NCI-H2029 (cell line): Measurements from ENCODE around the gene GIPC1.

Source experiments
- DNase-seq: peaks from one replicate; lab custom pipeline; 2025; lab: John Stamatoyannopoulos, UW

The GIPC1 gene

DNA sequence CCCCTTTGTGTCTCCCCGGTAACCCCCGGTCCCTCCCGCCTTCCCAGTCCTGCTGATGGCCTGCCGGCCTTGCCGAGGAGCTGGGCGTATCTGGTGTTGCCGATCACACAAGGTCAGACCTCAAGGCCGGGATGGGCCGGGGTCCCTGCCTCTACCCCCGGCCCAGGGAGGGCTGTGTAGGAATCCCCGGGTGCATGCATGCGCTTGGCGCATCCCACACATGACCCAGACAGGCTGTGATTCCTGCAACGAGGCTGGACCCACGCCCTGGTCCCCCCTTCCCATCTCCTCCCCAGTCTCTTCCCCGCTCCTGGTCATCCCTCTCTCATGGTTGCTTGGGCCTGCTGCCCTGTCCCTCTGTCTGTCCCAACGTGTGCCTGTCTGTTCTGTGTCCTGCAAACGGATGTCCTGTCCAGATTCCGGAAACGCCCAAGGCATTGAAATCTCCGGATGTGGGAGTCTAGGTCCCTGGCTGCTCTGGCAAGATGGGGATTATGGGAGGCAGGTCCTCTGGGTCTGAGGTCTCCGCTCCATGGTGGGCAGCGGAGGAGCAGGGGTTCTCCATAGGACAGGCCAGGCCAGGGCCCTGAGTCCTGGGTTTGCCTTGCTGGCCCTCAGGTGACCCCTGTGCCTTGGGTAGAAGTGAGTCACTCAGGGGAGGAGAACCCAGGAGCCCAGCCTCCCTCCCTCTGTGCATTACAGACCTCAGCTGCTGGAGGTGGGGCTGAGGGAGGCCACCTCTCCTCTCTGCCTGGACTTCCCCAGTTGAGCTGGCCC, 61.2 kb downstream of the GIPC1 start:
- DNase-seq: no peak

DNA sequence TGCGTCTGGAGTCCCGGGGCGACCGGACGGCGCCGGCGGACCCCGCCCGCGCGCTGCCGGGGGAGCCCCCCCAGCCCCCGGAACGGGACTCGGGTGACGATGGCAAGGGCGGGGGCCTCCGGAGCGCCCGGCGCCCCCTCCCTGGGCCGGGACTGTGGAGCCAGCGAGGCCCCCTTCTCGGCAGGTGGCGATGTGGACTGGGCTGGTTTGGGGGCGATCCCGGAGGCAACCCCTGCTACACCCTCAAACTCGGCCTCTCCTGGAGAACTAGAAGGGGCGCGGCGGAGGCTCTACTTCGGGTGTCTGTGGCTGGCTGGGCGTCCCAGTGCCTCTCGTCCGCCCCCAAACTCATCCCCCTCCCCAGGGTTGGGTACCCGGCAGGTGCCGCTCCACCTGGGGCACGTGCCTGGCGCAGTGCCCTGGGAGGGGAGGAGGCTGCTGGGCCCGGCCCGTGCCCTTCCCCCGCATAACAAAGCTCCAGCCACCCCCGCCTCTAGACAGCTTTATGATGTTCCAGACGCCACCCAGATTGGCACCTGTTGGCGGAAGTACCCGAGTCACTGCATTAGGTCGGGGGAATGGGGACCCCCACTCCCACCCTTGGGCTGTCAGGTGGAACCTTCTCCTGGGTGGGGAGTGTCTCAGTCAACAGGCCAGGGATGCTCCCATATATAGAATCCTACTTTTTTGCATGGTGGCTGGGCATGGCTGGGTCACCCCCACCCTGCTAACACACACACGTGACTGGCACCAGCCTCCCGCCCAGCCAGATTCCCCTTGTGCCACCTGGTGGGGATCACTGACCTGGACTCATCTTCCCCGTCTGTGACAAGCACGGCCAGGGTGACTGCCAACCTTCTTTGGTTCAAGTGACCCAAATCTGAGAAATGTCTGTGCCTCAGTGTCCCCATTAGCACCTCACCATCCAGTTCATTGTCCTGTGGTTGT, 62.1 kb downstream of the GIPC1 start:
- peak; percentile 85 for DNase-seq

DNA sequence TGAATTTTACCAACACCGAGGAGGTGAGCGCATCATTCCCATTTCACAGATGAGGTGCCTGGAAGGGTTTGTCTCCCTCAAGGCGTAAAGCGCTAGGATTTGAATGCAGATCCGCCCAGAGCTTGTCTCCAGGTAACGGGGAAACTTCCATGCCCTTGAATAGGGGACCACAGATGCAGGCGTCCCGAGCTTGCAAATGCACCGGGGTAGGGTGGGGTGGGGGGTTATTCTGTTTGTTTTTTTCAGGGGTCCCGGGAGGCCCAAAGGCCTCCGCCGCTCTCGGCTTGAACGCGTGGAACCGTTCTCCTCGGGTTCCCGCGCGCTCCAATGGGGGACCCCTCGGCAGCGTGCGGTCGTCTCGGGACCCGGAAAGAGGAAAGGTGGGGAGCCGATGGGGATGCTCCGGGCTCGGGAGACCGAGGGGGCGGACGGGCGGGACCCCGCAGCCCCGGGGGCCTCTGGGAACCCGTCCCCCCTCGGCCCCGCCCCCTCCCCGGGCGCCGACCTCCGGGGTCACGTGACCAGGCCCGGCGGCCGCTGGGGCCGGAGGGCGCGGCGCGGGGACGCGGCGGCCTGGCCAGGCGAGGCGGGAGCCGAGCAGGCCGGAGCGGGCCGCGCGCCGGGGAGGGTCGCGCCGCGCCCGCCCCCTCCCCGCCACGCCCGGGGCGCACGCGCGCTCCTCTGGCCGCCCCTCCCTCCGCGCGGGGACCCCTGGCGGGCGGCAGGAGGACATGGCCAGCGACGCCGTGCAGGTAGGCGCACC, 63.0 kb downstream of the GIPC1 start, which contains the start of gene PKN1:
Gene PKN1, plus strand, starts transcription at position 516 of the 763 bp plus-strand sequence. Its CDS starts 216 bp downstream, at position 732.
- peak; percentile 61 for DNase-seq

DNA sequence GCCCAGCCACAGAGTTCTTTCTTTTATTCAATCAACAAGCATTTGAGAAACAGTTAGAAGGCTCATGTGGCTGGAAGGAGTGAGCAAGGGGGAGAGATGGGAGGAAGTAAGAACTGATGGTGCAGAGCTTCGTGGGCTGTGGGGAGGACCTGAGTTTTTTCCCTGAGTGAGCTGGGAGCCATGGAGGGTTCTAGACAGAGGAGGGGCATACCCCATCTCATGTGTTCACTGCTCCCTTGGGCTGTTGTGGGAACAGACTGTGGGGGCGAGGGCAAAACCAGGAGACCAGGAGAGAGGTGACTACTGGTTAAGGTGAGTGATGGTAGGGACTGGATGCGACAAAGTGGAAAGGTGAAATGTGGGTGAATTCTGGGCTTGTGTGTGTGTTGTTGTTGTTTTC, 65.2 kb downstream of the GIPC1 start:
- no peak for DNase-seq

DNA sequence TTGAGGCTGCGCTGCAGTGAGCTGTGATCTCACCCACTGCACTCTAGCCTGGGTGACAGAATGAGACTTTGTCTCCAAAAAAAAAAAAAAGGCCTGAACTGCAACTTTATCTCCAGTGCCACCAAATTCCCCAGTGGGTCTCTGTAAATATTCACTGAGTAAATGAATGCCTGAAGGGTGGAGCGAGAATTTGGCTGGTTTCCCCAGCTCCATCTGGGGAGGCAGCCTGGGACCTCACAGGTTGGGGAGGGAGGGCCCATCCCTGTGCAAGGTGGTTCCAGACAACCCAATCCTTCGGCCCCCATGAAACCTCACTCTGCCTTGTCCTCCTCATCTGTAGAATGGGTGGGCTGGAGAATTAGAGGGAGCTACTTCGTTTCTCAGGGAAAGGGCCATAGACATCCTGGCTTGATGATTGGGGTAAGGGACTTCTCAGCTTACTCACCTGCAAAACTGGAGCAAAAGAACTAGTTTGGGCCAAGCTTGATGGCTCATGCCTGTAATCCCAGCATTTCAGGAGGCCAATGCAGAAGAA, 67.0 kb downstream of the GIPC1 start:
- no peak for DNase-seq
